ENCODE results near the gene SPAST. TPM values are rescaled to one million over a fixed set of nuclear protein-coding genes. Genes with fewer than 3 reads are reported as not detected.
"Not testable (repeated sequence)": the region's sequence is repeated elsewhere in the genome, so short reads cannot be mapped to it uniquely, and the experiment has no call there.

Gene SPAST
- total RNA-seq, 4 donors from 2014 or later = 20.5 to 34.3 (median 24.8) TPM

- H3K27ac ChIP-seq = no peak overlapping the region
- no peak overlapping the region for H3K4me3 ChIP-seq (replicated peaks in 1 of 3)
- intact Hi-C loops (cut with DNase I) = no loop called here
- no peaks in the 10 kb centered on the region for H3K9me3 ChIP-seq
- no peak for DNase-seq
- peaks cover 5 to 11% of the 10 kb centered on the region in 2 donors for H3K36me3 ChIP-seq
- no peaks in the 10 kb centered on the region for H3K27me3 ChIP-seq
- H3K4me1 ChIP-seq = no peaks in the 10 kb centered on the region
- TF ChIP-seq POLR2A (IDR thresholded peaks at IDR 0.05) = no peak
- no peak for TF ChIP-seq CTCF (IDR thresholded peaks at IDR 0.05)
- WGBS, 2 donors = 95 to 100% methylated on average over 6 of the region's 6 CpGs
These were observed 119.3 kb downstream of the SPAST start for GRCh38 chr2:32182667-32183066.

GRCh38 chr2:32189011-32189410, 125.7 kb downstream of the SPAST start:
- Histone ChIP-seq H3K9me3 (no peaks in the 10 kb centered on the region), H3K4me3 (replicated peaks in 1 of 3) (no peak overlapping the region), H3K4me1 (no peaks in the 10 kb centered on the region), H3K27me3 (no peaks in the 10 kb centered on the region), H3K36me3 (peaks cover 0 to 11% of the 10 kb centered on the region in 2 donors), H3K27ac (no peak overlapping the region)
- intact Hi-C loops (cut with DNase I) = no loop called here
- TF ChIP-seq CTCF (IDR thresholded peaks at IDR 0.05) (no peak), POLR2A (IDR thresholded peaks at IDR 0.05) (no peak)
- peak in 1 of 2 donors; percentile 12 for DNase-seq
- WGBS, 2 donors = 91 to 93% methylated on average over 6 of the region's 6 CpGs

- H3K4me3 ChIP-seq (replicated peaks in 1 of 3) = no peak overlapping the region
- no peak for DNase-seq
- H3K27me3 ChIP-seq = no peaks in the 10 kb centered on the region
- H3K27ac ChIP-seq = peak overlapping the region in 1 of 3 donors; percentile 9
- no peaks in the 10 kb centered on the region for H3K9me3 ChIP-seq
- no peaks in the 10 kb centered on the region for H3K4me1 ChIP-seq
- no peak for TF ChIP-seq POLR2A (IDR thresholded peaks at IDR 0.05)
- 88 to 96% methylated on average over 1 of the region's 1 CpG for WGBS, 2 donors
- intact Hi-C loops (cut with DNase I) = no loop called here
- H3K36me3 ChIP-seq = peaks cover 0 to 7% of the 10 kb centered on the region in 2 donors
These were observed 129.1 kb downstream of the SPAST start for GRCh38 chr2:32192418-32192817.

- DNase-seq = no peak
- H3K27me3 ChIP-seq = no peaks in the 10 kb centered on the region
- intact Hi-C loops (cut with DNase I) = no loop called here
- TF ChIP-seq POLR2A (IDR thresholded peaks at IDR 0.05) (no peak), CTCF (IDR thresholded peaks at IDR 0.05) (no peak)
- H3K4me3 ChIP-seq (replicated peaks in 1 of 3) = no peak overlapping the region
- peak overlapping the region in 1 of 3 donors; percentile 27 for H3K27ac ChIP-seq
- peaks cover 0 to 22% of the 10 kb centered on the region in 2 donors for H3K4me1 ChIP-seq
- H3K9me3 ChIP-seq = no peaks in the 10 kb centered on the region
- H3K36me3 ChIP-seq = peaks cover 0 to 3% of the 10 kb centered on the region in 2 donors
- 92 to 94% methylated on average over 1 of the region's 1 CpG for WGBS, 2 donors
These were observed 137.5 kb downstream of the SPAST start for GRCh38 chr2:32200814-32201213.

GRCh38 chr2:32203428-32203827, 140.1 kb downstream of the SPAST start:
- whole genome bisulfite sequencing, 2 donors = 85 to 97% methylated on average over 3 of the region's 3 CpGs
- DNase-seq; H3K9me3 ChIP-seq; H3K4me3 ChIP-seq (replicated peaks in 1 of 3); H3K27me3 ChIP-seq; intact Hi-C loops (cut with DNase I); H3K36me3 ChIP-seq; H3K27ac ChIP-seq: not testable (repeated sequence)
- H3K4me1 ChIP-seq = peaks cover 0 to 30% of the 10 kb centered on the region in 2 donors

Other genes starting within 250 kb of the SPAST start
- 10 to 100 TPM; 16.3 to 28.7 (median 27.4) TPM for gene MEMO1, start 52.5 kb upstream of the SPAST start, total RNA-seq
- gene DPY30, start 23.8 kb upstream of the SPAST start, total RNA-seq = 100 to 1,000 TPM in 1 of 4 donors, 10 to 100 TPM in 3; 57.5 to 139 (median 93.0) TPM
- 10 to 100 TPM; 26.2 to 33.1 (median 29.4) TPM for gene SLC30A6, start 102.3 kb downstream of the SPAST start, total RNA-seq
- 1 to 10 TPM in 1 of 4 donors, under 1 TPM in 3; 0.29 to 1.7 (median 0.34) TPM for gene NLRC4, start 201.3 kb downstream of the SPAST start, total RNA-seq
- 10 to 100 TPM; 17.6 to 28.3 (median 23.8) TPM for gene YIPF4, start 214.3 kb downstream of the SPAST start, total RNA-seq